Endothelial cell of umbilical vein (primary cell): Measurements from ENCODE around the gene B4GALT6. TPM values are rescaled to one million over a fixed set of nuclear protein-coding genes. Genes with fewer than 3 reads are reported as not detected.

Source experiments
- BruUV-seq: library from RNA; stranded (reverse); fragments of 400-500 nt; replicated peaks from 2 replicates; lab custom pipeline; 2021; lab: Mats Ljungman, UMichigan
- CTCF ChIA-PET: fragments of 300-600, 350-600 bp; sonication (Branson Sonifier 250); formaldehyde crosslinking; loops from one replicate; lab custom pipeline; 2021; ENCODE audit warnings: antibody characterized with exemption, inconsistent platforms; lab: Charles Lee
- POLR2A ChIA-PET: fragments of 300-600, 350-600 bp; sonication (Branson Sonifier 250); formaldehyde crosslinking; loops from one replicate; lab custom pipeline; 2021; ENCODE audit warnings: antibody characterized with exemption, inconsistent platforms; lab: Charles Lee
- DNase-seq: peaks from one replicate; pipeline ENCODE4 v3.0.0-alpha.2; 2011; ENCODE audit warnings: low read depth, low spot score
- FAIRE-seq: peaks from 2 replicates; lab custom pipeline; 2011; peaks lifted over from hg19 to GRCh38; lab: Jason Lieb, UNC
- H2AFZ ChIP-seq: 2 replicates; pipeline ENCODE4 v1.6.0; 2012; ENCODE audit warnings: low read depth, low read length, control low read depth, inconsistent platforms
- H3K27ac ChIP-seq: 2 replicates; pipeline ENCODE4 v1.5.1; 2011; ENCODE audit warnings: low read depth, mild to moderate bottlenecking, control low read depth, low read length, moderate library complexity; ENCODE audit not compliant: insufficient read depth
- H3K27me3 ChIP-seq, 2 experiments: 2 replicates each; pipeline versions ENCODE4 v1.6.0 to v1.6.1; 2011; ENCODE audit warnings: low read length in 2 of 2, mixed read lengths in 1 of 2; ENCODE audit not compliant: control insufficient read depth in 2 of 2, insufficient read depth in 2 of 2
- H3K36me3 ChIP-seq, 2 experiments: 2 replicates in 1 of 2; 3 replicates in 1 of 2; pipeline ENCODE4 v1.5.1; 2011; ENCODE audit warnings: low read length in 2 of 2, mild to moderate bottlenecking in 1 of 2, moderate library complexity in 1 of 2; ENCODE audit not compliant: control insufficient read depth in 2 of 2, insufficient read depth in 2 of 2; ENCODE audit errors: extremely low read depth in 1 of 2
- H3K4me1 ChIP-seq: 3 replicates; pipeline ENCODE4 v1.5.1; 2011; ENCODE audit warnings: mild to moderate bottlenecking, low read length; ENCODE audit not compliant: control insufficient read depth, insufficient read depth; ENCODE audit errors: extremely low read depth
- H3K4me2 ChIP-seq: 2 replicates; pipeline ENCODE4 v1.6.1; 2011; ENCODE audit warnings: low read length, control low read depth, mixed read lengths; ENCODE audit not compliant: insufficient read depth
- H3K4me3 ChIP-seq, 3 experiments: fragments of 200-600 bp in 1 of 3; sonication (generic), shearing (Covaris generic) in 1 of 3; replicated peaks in 1 of 3; 2 replicates each; pipeline ENCODE4 v1.5.1; 2011 to 2016; ENCODE audit warnings: control low read depth in 3 of 3, low read length in 3 of 3, mild to moderate bottlenecking in 2 of 3, inconsistent platforms in 1 of 3, low read depth in 1 of 3, moderate library complexity in 1 of 3; ENCODE audit not compliant: insufficient read depth in 1 of 3
- H3K79me2 ChIP-seq: 2 replicates; pipeline ENCODE4 v1.6.0; 2012; ENCODE audit warnings: low read length, inconsistent platforms; ENCODE audit not compliant: control insufficient read depth, insufficient read depth
- H3K9ac ChIP-seq: replicated peaks from 2 replicates; pipeline ENCODE3; 2011; ENCODE audit warnings: low read length, control low read depth; ENCODE audit not compliant: insufficient read depth; ENCODE audit errors: extremely low read depth
- H3K9me1 ChIP-seq: replicated peaks from 3 replicates; pipeline ENCODE4 v1.6.0; 2011; ENCODE audit warnings: mild to moderate bottlenecking, low read length; ENCODE audit not compliant: control insufficient read depth, insufficient read depth; ENCODE audit errors: extremely low read depth
- H3K9me3 ChIP-seq: replicated peaks from 2 replicates; pipeline ENCODE4 v1.5.1; 2012; ENCODE audit warnings: low read length, inconsistent platforms; ENCODE audit not compliant: control insufficient read depth, insufficient read depth
- H4K20me1 ChIP-seq: replicated peaks from 2 replicates; pipeline ENCODE3; 2011; ENCODE audit warnings: mild to moderate bottlenecking, low read length; ENCODE audit not compliant: control insufficient read depth, insufficient read depth; ENCODE audit errors: extremely low read depth
- EZH2 ChIP-seq: IDR thresholded peaks from 2 replicates; pipeline ENCODE4 v1.6.1; 2012; ENCODE audit warnings: borderline replicate concordance, low read depth, mild to moderate bottlenecking, moderate library complexity, low read length, inconsistent platforms; ENCODE audit not compliant: severe bottlenecking
- FOS ChIP-seq: IDR thresholded peaks from 2 replicates; pipeline ENCODE4 v1.6.1; 2011; ENCODE audit warnings: mild to moderate bottlenecking, low read length, moderate library complexity, borderline replicate concordance; ENCODE audit not compliant: insufficient read depth
- JUN ChIP-seq: IDR thresholded peaks from 2 replicates; pipeline ENCODE4 v1.6.1; 2011; ENCODE audit warnings: borderline replicate concordance, low read depth; ENCODE audit not compliant: insufficient read length, insufficient read depth
- MYC ChIP-seq: IDR thresholded peaks from one replicate; pipeline ENCODE4 v1.6.1; 2011; ENCODE audit warnings: mild to moderate bottlenecking, low read depth, low read length
- POLR2AphosphoS5 ChIP-seq: IDR thresholded peaks from 2 replicates; pipeline ENCODE4 v1.6.1; 2012; ENCODE audit warnings: low read depth, mild to moderate bottlenecking, control low read depth, low read length, moderate library complexity; ENCODE audit not compliant: insufficient read depth
- dilution Hi-C: fragments of 300-500 bp; cut with MboI; formaldehyde crosslinking; loops from one replicate; pipeline ENCODE4 v1.15.0; 2019; ENCODE audit warnings: low sequenced_read_pairs; ENCODE audit not compliant: extremely low pct_ligation_motif_present
- intact Hi-C: fragments of 100-400 bp; cut with micrococcal nuclease; formaldehyde crosslinking; loops from one replicate; pipeline ENCODE4 v1.10.0; 2022
- polyA plus RNA-seq, 4 experiments: library from polyadenylated mRNA; depleted of rRNA in 3 of 4; stranded (reverse) in 3 of 4; unstranded in 1 of 4; fragments of >200 nt; gene quantifications; 2 replicates each; pipeline versions ENCODE4 v1.2.1 to v1.2.3, GENCODE V29; 2011 to 2012; ENCODE audit warnings: missing spikeins in 1 of 4
- total RNA-seq: library from RNA; stranded (reverse); gene quantifications from 2 replicates; pipeline ENCODE4 v1.2.3, GENCODE V29; 2021
- TF ChIP-seq, protein P1 (sequence below), 2 donors: IDR thresholded peaks; 1 replicate in 1 of 2; 2 replicates in 1 of 2; pipeline ENCODE4 v1.5.1; 2011; ENCODE audit warnings: low read length in 2 of 2, mild to moderate bottlenecking in 2 of 2, moderate library complexity in 2 of 2, control low read depth in 1 of 2, inconsistent platforms in 1 of 2, low read depth in 1 of 2; ENCODE audit not compliant: insufficient read depth in 1 of 2; ENCODE audit errors: extremely low read depth in 1 of 2
- TF ChIP-seq, protein P2 (sequence below): IDR thresholded peaks from 2 replicates; pipeline ENCODE4 v1.6.1; 2011; ENCODE audit not compliant: insufficient read depth, insufficient read length

The B4GALT6 gene
- total and polyA plus RNA-seq, 2 donors (not counting 3 experiments of a cell fraction or from before 2014, with no cell fraction given) = 3.9 to 24.2 TPM

DNA sequence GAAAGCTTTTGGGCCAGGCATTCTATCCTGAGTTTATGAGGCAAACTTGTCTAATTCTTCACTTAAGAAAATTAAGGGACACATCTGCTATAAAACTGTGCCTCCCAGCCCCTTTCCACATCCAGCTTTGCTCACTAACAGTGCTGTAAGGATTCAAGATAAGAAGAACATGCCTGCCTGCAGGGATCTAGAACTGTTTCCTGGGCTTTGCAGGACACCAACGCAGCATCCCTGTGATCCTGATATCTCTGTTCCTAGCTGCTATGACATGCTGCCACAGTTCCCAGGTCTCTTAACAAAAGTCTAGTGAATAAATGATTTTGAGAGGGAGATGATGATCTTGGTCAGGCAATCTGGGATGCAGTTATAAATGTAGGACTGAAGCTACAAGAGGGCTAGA lies 12.4 kb downstream of the B4GALT6 start:
- H2AFZ ChIP-seq = no peak overlapping the region
- H3K4me1 ChIP-seq = peaks cover 15% of the 10 kb centered on the region
- FAIRE-seq = no peak
- H3K9me1 ChIP-seq = no peaks in the 10 kb centered on the region
- H3K4me2 ChIP-seq = no peak overlapping the region
- no peaks in the 10 kb centered on the region for H3K27me3 ChIP-seq
- H3K4me3 ChIP-seq = no peak overlapping the region
- H3K79me2 ChIP-seq = peaks cover 4% of the 10 kb centered on the region
- no peak overlapping the region for H3K9ac ChIP-seq
- ChIA-PET POLR2A (no interaction called here), CTCF (interaction anchor here (1.3 kb wide), 1 partner anchor 11 kb away, joined by 5 read pairs; no protein-coding TSS in a partner anchor)
- intact Hi-C loops (no loop called here), dilution Hi-C loops (no loop called here)
- no TSS peak for BruUV-seq
- no peaks in the 10 kb centered on the region for H3K9me3 ChIP-seq
- H3K36me3 ChIP-seq = no peaks in the 10 kb centered on the region
- H3K27ac ChIP-seq = no peak overlapping the region
- DNase-seq = no peak
- no peak for TF ChIP-seq FOS
- TF ChIP-seq, protein P1, sequence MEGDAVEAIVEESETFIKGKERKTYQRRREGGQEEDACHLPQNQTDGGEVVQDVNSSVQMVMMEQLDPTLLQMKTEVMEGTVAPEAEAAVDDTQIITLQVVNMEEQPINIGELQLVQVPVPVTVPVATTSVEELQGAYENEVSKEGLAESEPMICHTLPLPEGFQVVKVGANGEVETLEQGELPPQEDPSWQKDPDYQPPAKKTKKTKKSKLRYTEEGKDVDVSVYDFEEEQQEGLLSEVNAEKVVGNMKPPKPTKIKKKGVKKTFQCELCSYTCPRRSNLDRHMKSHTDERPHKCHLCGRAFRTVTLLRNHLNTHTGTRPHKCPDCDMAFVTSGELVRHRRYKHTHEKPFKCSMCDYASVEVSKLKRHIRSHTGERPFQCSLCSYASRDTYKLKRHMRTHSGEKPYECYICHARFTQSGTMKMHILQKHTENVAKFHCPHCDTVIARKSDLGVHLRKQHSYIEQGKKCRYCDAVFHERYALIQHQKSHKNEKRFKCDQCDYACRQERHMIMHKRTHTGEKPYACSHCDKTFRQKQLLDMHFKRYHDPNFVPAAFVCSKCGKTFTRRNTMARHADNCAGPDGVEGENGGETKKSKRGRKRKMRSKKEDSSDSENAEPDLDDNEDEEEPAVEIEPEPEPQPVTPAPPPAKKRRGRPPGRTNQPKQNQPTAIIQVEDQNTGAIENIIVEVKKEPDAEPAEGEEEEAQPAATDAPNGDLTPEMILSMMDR (IDR thresholded peaks at IDR 0.05; ENCODE audit: extremely low read depth in 1 of 2, insufficient read depth in 1 of 2, low read depth in 1 of 2, low read length in 2 of 2) = no peak
- no peak for TF ChIP-seq EZH2
- TF ChIP-seq JUN = no peak
- no peak for TF ChIP-seq MYC
- TF ChIP-seq, protein P2, sequence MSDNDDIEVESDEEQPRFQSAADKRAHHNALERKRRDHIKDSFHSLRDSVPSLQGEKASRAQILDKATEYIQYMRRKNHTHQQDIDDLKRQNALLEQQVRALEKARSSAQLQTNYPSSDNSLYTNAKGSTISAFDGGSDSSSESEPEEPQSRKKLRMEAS = no peak
- TF ChIP-seq POLR2AphosphoS5 = no peak
- H4K20me1 ChIP-seq = no peaks in the 10 kb centered on the region
